ENCODE data around the gene WDR46.

The WDR46 gene

GRCh38 chr6:33273924-33274902 is 14.8 kb downstream of the WDR46 start:
- H3K9me3 ChIP-seq (ENCODE audit: control extremely low read depth in 1 of 5, control insufficient read depth in 4 of 5, insufficient read depth in 2 of 5, low read depth in 1 of 5, low read length in 4 of 5), result no peaks in the 10 kb centered on the region
- DNase-seq, result no peak
- H3K36me3 ChIP-seq (ENCODE audit: control insufficient read depth in 4 of 4, insufficient read depth in 4 of 4, low read length in 3 of 4), result peaks cover 3 to 66% (median 33%) of the 10 kb centered on the region in 4 experiments
- POLR2A ChIA-PET, result no interaction called here
- peak overlapping the region in 3 of 7 experiments; percentile 18 to 83 (median 76) for H3K4me3 ChIP-seq (ENCODE audit: control insufficient read depth in 1 of 7, extremely low read depth in 1 of 7, insufficient read depth in 4 of 7, low read depth in 2 of 7, low read length in 6 of 7)
- WGBS (ENCODE audit: insufficient coverage), result 94% methylated on average over 10 of the region's 14 CpGs
- CTCF ChIA-PET, result interaction anchor here (6.2 kb wide), 1 partner anchor 15 kb away, joined by 53 read pairs; the partner anchor contains the start of genes PFDN6 and WDR46
- H3K27ac ChIP-seq (ENCODE audit: insufficient read depth in 1 of 2, low read depth in 1 of 2, low read length in 2 of 2, poor library complexity in 1 of 2, severe bottlenecking in 2 of 2), result peak overlapping the region; percentile 21 to 99
- no peaks in the 10 kb centered on the region for H3K27me3 ChIP-seq (replicated peaks in 2 of 5; ENCODE audit: control insufficient read depth in 4 of 5, insufficient read depth in 5 of 5, low read length in 4 of 5)
- peaks cover 7 to 69% (median 61%) of the 10 kb centered on the region in 4 experiments for H3K4me1 ChIP-seq (ENCODE audit: control extremely low read depth in 1 of 4, control insufficient read depth in 4 of 4, insufficient read depth in 4 of 4, low read length in 3 of 4)

DNA sequence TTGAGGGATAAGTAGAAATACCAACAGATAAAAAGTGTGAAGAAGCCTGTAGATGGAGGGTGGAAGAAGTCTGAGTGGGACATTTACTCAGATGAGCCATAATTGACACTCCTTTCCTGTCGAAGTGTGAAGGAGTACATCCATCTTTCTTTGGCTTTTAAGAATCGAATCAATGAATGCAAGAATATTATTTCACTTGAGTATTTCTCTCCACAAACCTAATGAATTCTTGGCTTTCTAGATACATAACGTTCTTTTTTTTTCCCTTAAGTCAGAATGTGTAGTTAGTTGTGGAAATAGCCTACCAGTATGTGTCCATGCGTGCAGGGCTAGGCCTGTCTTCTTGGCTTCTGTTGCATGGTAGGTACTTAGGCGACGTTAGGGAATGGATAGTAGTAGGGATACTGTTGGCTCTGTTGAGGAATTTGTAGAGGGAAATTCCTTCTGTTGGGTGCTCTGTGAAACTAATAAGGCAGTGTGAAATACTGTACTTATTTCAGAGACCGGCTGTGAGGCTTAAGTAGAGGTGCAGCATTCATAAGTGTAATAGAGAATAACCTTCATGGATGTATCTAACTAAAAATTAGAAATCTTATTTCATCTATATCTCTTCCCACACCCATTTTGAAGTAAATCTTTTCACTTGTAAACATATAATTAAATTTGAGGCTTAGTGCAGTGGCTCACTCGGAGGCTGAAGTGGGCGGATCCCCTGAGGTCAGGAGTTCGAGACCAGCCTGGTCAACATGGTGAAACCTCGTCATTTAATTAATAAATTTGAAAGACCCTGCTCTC is 15.7 kb downstream of the WDR46 start:
- POLR2A ChIA-PET, result no interaction called here
- DNase-seq, result no peak

DNA sequence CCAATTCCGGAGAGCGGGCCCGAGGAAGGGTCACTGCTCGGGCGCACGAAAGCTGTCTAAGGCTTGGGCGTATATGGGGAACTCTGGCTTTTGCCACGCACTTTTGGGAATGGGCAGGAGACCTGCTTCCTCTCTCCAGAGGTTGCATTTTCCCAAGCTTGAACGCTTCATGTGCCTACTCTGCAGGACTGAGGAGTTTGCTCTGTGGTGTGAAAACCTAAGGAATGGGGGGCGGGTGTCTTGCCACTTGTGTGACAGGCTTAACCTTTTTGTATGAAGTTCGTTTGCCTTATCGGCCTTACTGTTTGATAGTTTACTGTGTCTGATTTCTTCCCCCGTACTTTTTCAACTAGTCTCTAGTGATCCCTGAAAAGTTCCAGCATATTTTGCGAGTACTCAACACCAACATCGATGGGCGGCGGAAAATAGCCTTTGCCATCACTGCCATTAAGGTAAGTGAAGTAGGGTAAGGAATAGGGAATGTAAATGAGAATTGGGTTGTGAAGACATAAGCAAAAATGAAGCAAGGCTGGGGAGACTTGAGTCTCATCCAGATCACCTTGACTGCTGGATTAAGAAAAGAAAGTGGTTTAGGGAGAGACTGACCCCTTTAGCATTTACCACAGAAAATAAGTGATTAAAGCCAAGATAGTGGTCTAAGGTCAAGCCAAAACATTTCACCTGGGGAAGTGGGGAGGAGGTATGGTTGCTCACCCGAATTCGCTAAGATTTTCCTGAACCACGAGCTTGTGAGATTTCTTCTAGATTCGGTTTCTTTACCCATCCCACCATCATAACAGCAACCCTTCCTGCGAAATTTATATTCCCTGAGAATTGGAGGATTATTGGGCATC is 16.5 kb downstream of the WDR46 start:
- Histone ChIP-seq H3K4me1 (ENCODE audit: control extremely low read depth in 1 of 4, control insufficient read depth in 4 of 4, insufficient read depth in 4 of 4, low read length in 3 of 4) (peaks cover 7 to 59% (median 53%) of the 10 kb centered on the region in 4 experiments), H3K27ac (ENCODE audit: insufficient read depth in 1 of 2, low read depth in 1 of 2, low read length in 2 of 2, poor library complexity in 1 of 2, severe bottlenecking in 2 of 2) (peak overlapping the region; percentile 96 to 99), H3K9me3 (ENCODE audit: control extremely low read depth in 1 of 5, control insufficient read depth in 4 of 5, insufficient read depth in 2 of 5, low read depth in 1 of 5, low read length in 4 of 5) (no peaks in the 10 kb centered on the region), H3K36me3 (ENCODE audit: control insufficient read depth in 4 of 4, insufficient read depth in 4 of 4, low read length in 3 of 4) (peaks cover 5 to 69% (median 41%) of the 10 kb centered on the region in 4 experiments), H3K27me3 (replicated peaks in 2 of 5; ENCODE audit: control insufficient read depth in 4 of 5, insufficient read depth in 5 of 5, low read length in 4 of 5) (no peaks in the 10 kb centered on the region), H3K4me3 (ENCODE audit: control insufficient read depth in 1 of 7, extremely low read depth in 1 of 7, insufficient read depth in 4 of 7, low read depth in 2 of 7, low read length in 6 of 7) (peak overlapping the region; percentile 72 to 95 (median 83))
- DNase-seq, result no peak
- CTCF ChIA-PET, result interaction anchor here (1.1 to 1.9 kb wide), 7 partner anchors 12 to 46 kb away, joined by 3 to 9 read pairs (median 5); partner anchors contain the start of genes PFDN6, RGL2, WDR46 and ZBTB22
- POLR2A ChIA-PET, result interaction anchor here (0.7 to 2.8 kb wide), 10 partner anchors 17 to 300 kb away, joined by 3 to 10 read pairs (median 5); partner anchors contain the start of genes PFDN6, RGL2, WDR46 and ZBTB22
- WGBS (ENCODE audit: insufficient coverage), result 7% methylated on average over 16 of the region's 22 CpGs

More for the DNA sequence above, 15.7 kb downstream of the WDR46 start:
- Histone ChIP-seq H3K27me3 (replicated peaks in 2 of 5; ENCODE audit: control insufficient read depth in 4 of 5, insufficient read depth in 5 of 5, low read length in 4 of 5) (no peaks in the 10 kb centered on the region), H3K36me3 (ENCODE audit: control insufficient read depth in 4 of 4, insufficient read depth in 4 of 4, low read length in 3 of 4) (peaks cover 4 to 66% (median 34%) of the 10 kb centered on the region in 4 experiments), H3K4me1 (ENCODE audit: control extremely low read depth in 1 of 4, control insufficient read depth in 4 of 4, insufficient read depth in 4 of 4, low read length in 3 of 4) (peaks cover 7 to 67% (median 61%) of the 10 kb centered on the region in 4 experiments), H3K27ac (ENCODE audit: insufficient read depth in 1 of 2, low read depth in 1 of 2, low read length in 2 of 2, poor library complexity in 1 of 2, severe bottlenecking in 2 of 2) (peak overlapping the region; percentile 96 to 99), H3K9me3 (ENCODE audit: control extremely low read depth in 1 of 5, control insufficient read depth in 4 of 5, insufficient read depth in 2 of 5, low read depth in 1 of 5, low read length in 4 of 5) (no peaks in the 10 kb centered on the region), H3K4me3 (ENCODE audit: control insufficient read depth in 1 of 7, extremely low read depth in 1 of 7, insufficient read depth in 4 of 7, low read depth in 2 of 7, low read length in 6 of 7) (peak overlapping the region in 6 of 7 experiments; percentile 76 to 95 (median 88))
- WGBS (ENCODE audit: insufficient coverage), result 82% methylated on average over 4 of the region's 11 CpGs
- CTCF ChIA-PET, result no interaction called here

GRCh38 chr6:33271468-33272274 is 17.4 kb downstream of the WDR46 start, which contains the start of the genes RPS18 and VPS52:
TSS of gene RPS18 (plus strand) at chr6:33272075. CDS start at chr6:33272120, 45 bp downstream.
TSS of gene VPS52 (minus strand) at chr6:33271876. CDS start at chr6:33271675, 201 bp downstream.
- peak; percentile 100 for DNase-seq
- peaks cover 7 to 75% (median 49%) of the 10 kb centered on the region in 4 experiments for H3K36me3 ChIP-seq (ENCODE audit: control insufficient read depth in 4 of 4, insufficient read depth in 4 of 4, low read length in 3 of 4)

GRCh38 chr6:33271117-33271467 is 17.9 kb downstream of the WDR46 start:
- H3K36me3 ChIP-seq (ENCODE audit: control insufficient read depth in 4 of 4, insufficient read depth in 4 of 4, low read length in 3 of 4), result peaks cover 7 to 75% (median 53%) of the 10 kb centered on the region in 4 experiments
- H3K27me3 ChIP-seq (replicated peaks in 2 of 5; ENCODE audit: control insufficient read depth in 4 of 5, insufficient read depth in 5 of 5, low read length in 4 of 5), result no peaks in the 10 kb centered on the region
- ChIA-PET POLR2A (interaction anchor here (0.6 to 2.8 kb wide), 11 partner anchors 8 to 299 kb away, joined by 3 to 10 read pairs (median 6); partner anchors contain the start of genes HLA-DPA1, PFDN6, RGL2 and WDR46), CTCF (interaction anchor here (0.6 to 1.9 kb wide), 12 partner anchors 11 to 317 kb away, joined by 3 to 9 read pairs (median 4); partner anchors contain the start of genes RGL2, WDR46 and ZBTB22)
- 0% methylated on average over 2 of the region's 7 CpGs for WGBS (ENCODE audit: insufficient coverage)
- no peaks in the 10 kb centered on the region for H3K9me3 ChIP-seq (ENCODE audit: control extremely low read depth in 1 of 5, control insufficient read depth in 4 of 5, insufficient read depth in 2 of 5, low read depth in 1 of 5, low read length in 4 of 5)
- H3K4me1 ChIP-seq (ENCODE audit: control extremely low read depth in 1 of 4, control insufficient read depth in 4 of 4, insufficient read depth in 4 of 4, low read length in 3 of 4), result peaks cover 6 to 50% (median 40%) of the 10 kb centered on the region in 4 experiments
- H3K4me3 ChIP-seq (ENCODE audit: control insufficient read depth in 1 of 7, extremely low read depth in 1 of 7, insufficient read depth in 4 of 7, low read depth in 2 of 7, low read length in 6 of 7), result peak overlapping the region; percentile 72 to 95 (median 83)
- peak overlapping the region; percentile 96 to 99 for H3K27ac ChIP-seq (ENCODE audit: insufficient read depth in 1 of 2, low read depth in 1 of 2, low read length in 2 of 2, poor library complexity in 1 of 2, severe bottlenecking in 2 of 2)
- DNase-seq, result peak in 1 of 3 donors; percentile 87

More at GRCh38 chr6:33271468-33272274, 17.4 kb downstream of the WDR46 start, which contains the start of the genes RPS18 and VPS52:
- Histone ChIP-seq H3K4me1 (ENCODE audit: control extremely low read depth in 1 of 4, control insufficient read depth in 4 of 4, insufficient read depth in 4 of 4, low read length in 3 of 4) (peaks cover 7 to 56% (median 45%) of the 10 kb centered on the region in 4 experiments), H3K27me3 (replicated peaks in 2 of 5; ENCODE audit: control insufficient read depth in 4 of 5, insufficient read depth in 5 of 5, low read length in 4 of 5) (no peaks in the 10 kb centered on the region), H3K4me3 (ENCODE audit: control insufficient read depth in 1 of 7, extremely low read depth in 1 of 7, insufficient read depth in 4 of 7, low read depth in 2 of 7, low read length in 6 of 7) (peak within 1 kb of the TSS; percentile 72 to 95 (median 83)), H3K27ac (ENCODE audit: insufficient read depth in 1 of 2, low read depth in 1 of 2, low read length in 2 of 2, poor library complexity in 1 of 2, severe bottlenecking in 2 of 2) (peak within 1 kb of the TSS; percentile 96 to 99), H3K9me3 (ENCODE audit: control extremely low read depth in 1 of 5, control insufficient read depth in 4 of 5, insufficient read depth in 2 of 5, low read depth in 1 of 5, low read length in 4 of 5) (no peaks in the 10 kb centered on the region)
- WGBS (ENCODE audit: insufficient coverage), result 0% methylated on average over 45 of the region's 48 CpGs
- ChIA-PET CTCF (interaction anchor here (0.6 to 1.9 kb wide), 14 partner anchors 11 to 318 kb away, joined by 3 to 9 read pairs (median 4); partner anchors contain the start of genes PFDN6, RGL2, WDR46 and ZBTB22), POLR2A (interaction anchor here (0.6 to 2.8 kb wide), 16 partner anchors 8 to 300 kb away, joined by 3 to 10 read pairs (median 4); partner anchors contain the start of genes HLA-DPA1, PFDN6, RGL2 and WDR46)
